Measurements from ENCODE around the gene TSG101.

TSG101 gene

DNA sequence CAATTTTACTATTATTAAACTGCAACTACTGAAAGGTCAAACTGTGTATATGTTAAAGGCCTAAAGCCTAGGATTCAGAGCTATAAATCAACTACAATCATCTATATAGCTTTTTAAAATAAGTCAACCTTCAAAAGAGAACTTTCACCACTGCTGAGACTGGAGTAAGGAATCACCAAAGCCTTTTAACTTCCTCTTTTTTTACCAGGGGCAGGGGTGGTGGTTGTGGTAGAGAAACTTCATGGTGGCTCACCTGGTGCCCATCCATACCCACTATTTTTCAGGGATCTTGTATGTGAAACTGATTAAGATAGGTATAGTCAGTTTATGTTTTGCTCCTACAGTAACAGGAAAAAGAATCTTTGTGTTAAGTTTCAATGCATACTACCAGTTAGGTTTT is 31.5 kb downstream of the TSG101 start:
- DNase-seq: no peak

DNA sequence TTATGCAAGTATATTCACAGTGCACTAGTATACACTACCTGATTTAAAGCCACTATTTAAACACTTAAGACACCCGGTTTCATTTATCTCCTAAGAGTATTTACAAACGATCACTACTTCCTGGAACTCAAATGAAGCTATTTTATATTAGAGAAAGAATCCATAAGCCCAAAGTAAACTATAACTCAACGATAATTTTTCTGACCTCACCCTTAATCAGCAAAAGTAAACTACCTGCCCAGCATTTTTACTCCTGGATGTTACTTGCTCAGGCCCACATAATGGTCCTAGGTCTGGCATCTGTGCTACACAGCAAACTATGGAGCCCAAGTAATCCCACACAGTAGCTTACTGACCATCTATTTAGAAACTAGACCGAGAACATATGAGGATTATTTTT is 33.4 kb downstream of the TSG101 start:
- no peak for DNase-seq

DNA sequence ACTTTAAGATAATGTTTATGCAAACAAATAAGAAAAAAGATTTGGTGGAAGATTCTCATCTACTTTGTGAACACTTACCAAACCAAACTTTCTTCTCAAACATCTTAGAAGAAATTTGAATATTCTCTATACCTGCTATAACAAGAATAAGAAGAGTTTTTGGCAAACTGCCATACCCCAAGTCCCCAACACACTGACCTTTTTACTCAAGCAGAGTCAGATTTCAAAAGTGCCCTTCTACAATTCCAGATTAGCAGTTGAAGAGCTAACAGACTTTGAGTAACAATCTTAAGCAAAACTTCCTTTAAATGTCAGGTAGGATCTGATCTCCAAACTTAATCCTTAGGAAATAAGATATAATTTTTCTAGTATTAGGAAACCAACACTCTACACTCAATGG is 33.9 kb downstream of the TSG101 start:
- no peak for DNase-seq

GRCh38 chr11:18491924-18492323 is 34.8 kb downstream of the TSG101 start:
- no peak for DNase-seq

GRCh38 chr11:18490736-18491485 is 35.8 kb downstream of the TSG101 start:
- no peak for DNase-seq

- no peak for DNase-seq
Measured at GRCh38 chr11:18490319-18490718, 36.4 kb downstream of the TSG101 start.

DNA sequence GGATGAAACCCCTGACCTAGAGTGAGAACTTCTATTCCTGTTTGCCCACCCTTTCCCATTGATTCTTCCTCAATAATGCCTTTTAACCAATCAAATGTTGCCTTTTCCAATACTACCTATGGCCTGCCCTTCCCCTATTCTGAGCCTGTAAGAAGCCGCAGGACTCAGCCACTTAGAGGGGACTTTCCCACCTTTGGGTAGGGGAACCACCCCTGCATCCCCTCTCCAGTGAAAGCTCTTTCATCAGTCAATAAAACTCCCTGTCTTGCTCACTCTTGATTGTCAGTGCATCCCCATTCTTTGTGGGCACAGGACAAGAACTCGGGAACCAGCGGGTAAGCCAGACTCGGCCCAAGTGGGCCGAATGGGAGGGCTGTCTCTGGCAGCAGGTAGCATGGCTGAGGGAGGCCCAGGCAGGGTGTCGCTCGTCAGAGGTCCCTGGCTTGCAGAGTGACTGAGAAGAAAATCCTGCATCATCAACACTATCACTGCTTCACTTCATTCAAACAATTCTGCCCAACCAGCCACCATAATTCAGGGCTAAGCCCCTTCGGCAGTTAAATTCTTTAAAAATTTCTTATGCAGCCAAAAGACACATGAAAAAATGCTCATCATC is 40.7 kb downstream of the TSG101 start:
- DNase-seq: no peak

DNA sequence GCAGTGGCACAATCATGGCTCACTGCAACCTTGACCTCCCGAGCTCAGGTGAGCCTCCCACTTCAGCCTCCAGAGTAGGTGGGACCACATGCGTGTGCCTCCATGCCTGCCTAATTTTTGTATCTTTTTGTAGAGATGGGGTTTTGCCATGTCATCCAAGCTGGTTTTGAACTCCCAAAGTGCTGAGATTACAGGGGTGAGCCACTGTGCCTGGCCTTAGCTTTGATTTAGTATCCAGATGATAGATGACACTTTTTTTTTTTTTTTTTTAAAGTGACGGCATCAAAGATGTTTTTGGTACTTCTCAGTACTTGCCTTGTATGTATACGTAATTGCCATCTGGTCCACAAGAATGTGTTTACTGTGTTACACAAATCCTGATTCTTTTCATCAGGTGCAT is 47.7 kb downstream of the TSG101 start:
- no peak for DNase-seq

GRCh38 chr11:18472587-18472986 is 54.2 kb downstream of the TSG101 start:
- no peak for DNase-seq

DNA sequence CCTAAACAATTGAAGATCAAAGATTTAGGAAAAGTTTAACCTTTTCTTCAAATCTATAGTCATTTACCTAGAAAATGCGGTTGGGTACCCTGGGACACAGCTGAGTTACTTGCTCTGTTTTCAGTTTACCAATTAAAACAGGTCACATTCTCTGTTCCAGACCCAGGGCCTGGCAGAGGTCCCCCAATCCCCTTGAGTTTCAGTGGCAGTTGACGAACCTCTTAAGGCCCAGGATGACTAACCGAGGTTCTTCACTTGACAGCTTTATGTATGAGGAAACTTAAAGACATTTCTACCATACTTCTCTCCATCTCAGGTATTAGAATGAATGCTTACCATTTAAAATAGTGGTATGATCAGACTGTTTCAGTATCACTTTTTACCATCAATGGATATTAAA is 54.7 kb downstream of the TSG101 start:
- DNase-seq: no peak

GRCh38 chr11:18468961-18469360 is 57.8 kb downstream of the TSG101 start:
- DNase-seq: no peak

DNA sequence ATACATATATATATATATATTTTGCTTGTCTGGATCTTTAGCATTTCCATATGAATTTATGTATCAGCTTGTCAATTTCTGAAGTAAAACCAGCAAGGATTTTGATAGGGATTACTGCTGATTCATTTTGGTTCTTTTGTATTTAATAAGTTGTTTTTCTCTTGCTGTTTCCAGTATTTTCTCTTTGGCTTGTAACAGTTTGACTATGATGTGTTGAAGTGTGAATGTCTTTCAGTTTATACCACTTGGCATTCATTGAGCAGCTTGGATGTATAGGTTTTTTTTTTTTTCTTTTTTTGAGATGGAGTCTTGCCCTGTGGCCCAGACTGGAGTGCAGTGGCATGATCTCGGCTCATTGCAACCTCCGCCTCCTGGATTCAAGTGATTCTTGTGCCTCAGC is 58.7 kb downstream of the TSG101 start:
- DNase-seq: no peak

GRCh38 chr11:18466402-18466801 is 60.3 kb downstream of the TSG101 start:
- DNase-seq: no peak

DNA sequence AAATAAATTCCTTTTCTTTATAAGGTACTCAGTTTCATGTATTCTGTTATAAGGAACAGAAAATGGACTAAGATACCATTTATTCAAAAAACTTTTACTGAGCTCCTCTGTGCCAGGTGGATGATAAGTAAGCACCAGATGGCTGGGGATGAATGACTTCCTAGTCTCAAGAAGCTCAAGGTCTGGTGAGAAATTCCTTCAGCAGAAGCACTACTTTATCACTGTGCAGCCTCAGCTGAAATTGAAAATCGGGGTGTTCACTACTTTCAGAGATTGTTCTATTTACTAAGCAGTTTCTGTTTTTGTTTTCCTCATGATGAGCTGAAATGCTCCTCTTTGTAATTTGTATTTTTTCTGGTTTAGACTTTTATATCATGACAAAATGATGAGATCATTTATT is 63.3 kb downstream of the TSG101 start:
- DNase-seq: no peak

GRCh38 chr11:18461909-18462308 is 64.8 kb downstream of the TSG101 start:
- DNase-seq: no peak

DNA sequence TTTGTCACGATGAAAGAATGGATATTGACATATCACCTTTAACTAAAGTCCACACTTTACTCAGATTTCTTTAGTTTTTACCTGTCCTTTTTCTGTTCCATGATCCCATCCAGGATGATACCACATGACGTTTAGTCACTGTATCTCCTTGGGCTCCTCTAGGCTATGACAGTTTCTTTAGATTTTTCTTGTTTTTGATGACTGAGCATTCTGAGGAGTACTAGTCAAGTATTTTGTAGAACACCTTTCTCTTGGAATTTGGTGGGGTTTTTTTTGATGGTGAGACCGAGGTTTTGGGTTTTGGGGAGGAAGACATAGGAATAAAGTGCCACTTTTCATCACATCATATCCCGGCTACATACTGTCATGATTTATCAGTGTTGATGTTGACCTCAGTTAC is 67.1 kb downstream of the TSG101 start:
- no peak for DNase-seq

- DNase-seq: no peak
Measured at GRCh38 chr11:18457450-18457849, 69.3 kb downstream of the TSG101 start.

GRCh38 chr11:18455686-18456372 is 70.9 kb downstream of the TSG101 start, which contains the start of gene LDHAL6A:
TSS of gene LDHAL6A (plus strand) at chr11:18455856. CDS start at chr11:18456681, 825 bp downstream.
- DNase-seq: no peak

DNA sequence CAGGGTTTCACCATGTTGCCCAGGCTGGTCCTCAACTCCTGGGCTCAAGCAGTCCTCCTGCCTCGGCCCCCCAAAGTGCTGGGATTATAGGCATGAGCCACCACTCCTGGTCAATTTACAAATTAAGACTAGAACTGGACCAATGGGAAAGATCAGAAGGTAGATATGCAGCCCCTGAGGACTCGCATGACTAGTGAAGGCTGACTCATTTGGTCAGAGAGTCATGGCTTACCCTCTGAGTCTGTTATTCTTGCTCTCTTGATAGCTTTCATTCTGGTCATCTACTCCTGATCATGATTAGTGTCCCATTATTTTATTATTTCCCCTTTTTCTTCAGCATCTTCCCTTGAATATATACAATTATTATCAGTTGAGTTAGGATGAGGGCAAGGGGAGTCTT is 73.8 kb downstream of the TSG101 start:
- DNase-seq: no peak

- no peak for DNase-seq
Measured at GRCh38 chr11:18449251-18449650, 77.5 kb downstream of the TSG101 start.

GRCh38 chr11:18438691-18439090 is 88.1 kb downstream of the TSG101 start:
- DNase-seq: no peak

Data from right kidney (tissue), 1 donor.